Hematopoietic multipotent progenitor cell treated with erythropoietin and hydrocortisone succinate and interleukin-3 and kit ligand, for 6 days (in vitro differentiated cells): Measurements from ENCODE around the gene HTR6.

Experiments used
- DNase-seq: peaks from one replicate; pipeline ENCODE4 v3.0.0-alpha.2; 2015

HTR6 gene

DNA sequence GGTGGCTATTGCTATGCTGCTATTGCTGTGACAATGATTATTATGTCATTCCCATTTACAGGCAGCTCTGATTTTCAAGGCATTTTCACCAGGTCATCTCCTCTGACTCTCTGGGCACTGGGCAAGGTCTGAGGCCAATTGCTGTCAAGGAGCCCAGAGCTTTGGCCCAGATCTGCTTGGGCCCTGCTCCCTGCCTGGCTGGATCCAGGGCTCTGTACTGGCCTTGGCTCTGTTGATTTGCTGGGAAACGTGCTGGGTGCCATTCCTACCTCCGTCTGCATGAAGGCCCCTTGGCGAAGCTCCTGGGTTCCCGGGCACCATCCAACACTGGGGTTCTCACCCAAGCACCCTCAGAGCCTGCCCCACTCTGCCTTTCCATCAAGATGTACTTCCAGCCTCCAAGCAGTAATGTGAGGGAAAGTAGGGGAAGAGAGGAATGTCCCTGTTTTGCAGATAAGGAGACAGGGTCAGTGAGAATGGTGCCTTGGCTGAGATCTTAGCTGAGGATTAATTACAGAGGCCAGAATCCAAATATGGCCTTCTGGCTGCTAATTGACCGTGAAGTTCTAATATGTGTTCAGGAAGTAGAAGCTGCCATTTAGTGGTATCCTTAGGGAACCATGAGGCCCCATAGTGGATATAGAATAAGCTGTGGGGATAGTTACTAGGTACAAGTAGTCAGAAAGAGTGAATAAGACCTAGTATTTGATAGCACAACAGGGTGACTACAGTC lies 63.9 kb downstream of the HTR6 start:
- DNase-seq, result no peak

DNA sequence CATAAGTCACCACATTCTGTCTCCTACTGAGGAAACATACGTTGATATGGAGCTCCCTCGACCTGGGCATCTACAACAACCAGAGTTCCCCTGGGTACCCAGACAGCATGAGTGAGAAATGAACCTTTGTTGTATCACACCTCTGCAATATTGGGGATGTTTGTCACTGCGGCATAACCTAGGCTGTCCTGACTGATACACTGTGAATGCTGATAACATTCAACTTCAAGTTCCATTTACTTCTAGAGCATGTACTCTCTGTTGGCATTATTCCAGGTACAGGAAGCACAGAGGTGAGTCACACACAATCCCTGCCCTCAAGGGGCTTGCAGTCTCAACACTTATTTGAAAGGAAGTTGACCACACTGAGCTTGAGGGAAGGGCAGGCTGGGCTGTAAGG lies 65.6 kb downstream of the HTR6 start:
- no peak for DNase-seq
